Activated T-helper 17 cell treated with anti-CD3 and anti-CD28 coated beads, Interleukin-2, amount 50 U/mL, for 72 hours (primary cell): ENCODE data around the gene CEP128. TPM values are rescaled to one million over a fixed set of nuclear protein-coding genes. Genes with fewer than 3 reads are reported as not detected.
A peak's percentile ranks its signal among the peaks of the same experiment; 100 is the strongest.

Experiments used
- ATAC-seq: fragments of 150-1000 bp; cut with Tn5 transposase; replicated peaks from 2 replicates; pipeline ENCODE4 v1.10.0; 2021; ENCODE audit warnings: mild to moderate bottlenecking, moderate library complexity
- H3K27ac Mint-ChIP-seq: one replicate; pipeline ENCODE4 v1.8.0; 2022; ENCODE audit warnings: mixed read lengths
- H3K27me3 Mint-ChIP-seq: one replicate; pipeline ENCODE4 v1.8.0; 2022; ENCODE audit warnings: mixed read lengths
- H3K36me3 Mint-ChIP-seq: one replicate; pipeline ENCODE4 v1.8.0; 2022; ENCODE audit warnings: low read depth, mild to moderate bottlenecking, mixed read lengths
- H3K4me1 Mint-ChIP-seq: one replicate; pipeline ENCODE4 v1.8.0; 2022; ENCODE audit warnings: mixed read lengths
- H3K4me3 Mint-ChIP-seq: one replicate; pipeline ENCODE4 v1.8.0; 2022; ENCODE audit warnings: mild to moderate bottlenecking, mixed read lengths
- H3K9me3 Mint-ChIP-seq: one replicate; pipeline ENCODE4 v1.8.0; 2022; ENCODE audit warnings: mixed read lengths
- total RNA-seq, 2 donors: library from RNA; stranded (reverse); gene quantifications; one replicate each; pipeline ENCODE4 v1.2.3, GENCODE V29; 2022

Gene CEP128
- total RNA-seq, 2 donors from 2014 or later, result 23.4 to 34.6 TPM

GRCh38 chr14:80754696-80755095 lies 186.8 kb downstream of the CEP128 start:
- Mint-ChIP-seq H3K9me3 (no peaks in the 10 kb centered on the region), H3K36me3 (peaks cover 19% of the 10 kb centered on the region), H3K4me1 (no peaks in the 10 kb centered on the region), H3K4me3 (no peak overlapping the region), H3K27ac (no peak overlapping the region), H3K27me3 (no peaks in the 10 kb centered on the region)
- no peak for ATAC-seq

- Mint-ChIP-seq H3K4me1 (no peaks in the 10 kb centered on the region), H3K27me3 (no peaks in the 10 kb centered on the region), H3K36me3 (peaks cover 14% of the 10 kb centered on the region), H3K9me3 (no peaks in the 10 kb centered on the region), H3K4me3 (no peak overlapping the region), H3K27ac (no peak overlapping the region)
- ATAC-seq, result no peak
Measured at GRCh38 chr14:80751285-80751684, 190.3 kb downstream of the CEP128 start.

GRCh38 chr14:80726211-80726610 lies 215.3 kb downstream of the CEP128 start:
- Mint-ChIP-seq H3K9me3 (no peaks in the 10 kb centered on the region), H3K27me3 (no peaks in the 10 kb centered on the region)
- no peak for ATAC-seq

GRCh38 chr14:80718940-80719339 lies 222.6 kb downstream of the CEP128 start:
- Mint-ChIP-seq H3K27ac (no peak overlapping the region), H3K4me1 (peaks cover 8% of the 10 kb centered on the region), H3K27me3 (no peaks in the 10 kb centered on the region), H3K4me3 (no peak overlapping the region), H3K36me3 (no peaks in the 10 kb centered on the region), H3K9me3 (no peaks in the 10 kb centered on the region)
- ATAC-seq, result no peak

More at GRCh38 chr14:80726211-80726610, 215.3 kb downstream of the CEP128 start:
- H3K27ac Mint-ChIP-seq, result no peak overlapping the region
- no peak overlapping the region for H3K4me3 Mint-ChIP-seq
- H3K36me3 Mint-ChIP-seq, result no peaks in the 10 kb centered on the region
- no peaks in the 10 kb centered on the region for H3K4me1 Mint-ChIP-seq

- Mint-ChIP-seq H3K27ac (no peak overlapping the region), H3K4me1 (peaks cover 8% of the 10 kb centered on the region), H3K9me3 (no peaks in the 10 kb centered on the region), H3K36me3 (no peaks in the 10 kb centered on the region), H3K27me3 (no peaks in the 10 kb centered on the region), H3K4me3 (no peak overlapping the region)
- no peak for ATAC-seq
Measured at GRCh38 chr14:80714474-80714873, 227.1 kb downstream of the CEP128 start.

GRCh38 chr14:80713076-80713850 lies 228.3 kb downstream of the CEP128 start:
- Mint-ChIP-seq H3K27ac (no peak overlapping the region), H3K9me3 (no peaks in the 10 kb centered on the region), H3K4me3 (no peak overlapping the region), H3K27me3 (no peaks in the 10 kb centered on the region), H3K4me1 (peaks cover 8% of the 10 kb centered on the region), H3K36me3 (no peaks in the 10 kb centered on the region)
- no peak for ATAC-seq

GRCh38 chr14:80705241-80705980 lies 236.1 kb downstream of the CEP128 start:
- no peaks in the 10 kb centered on the region for H3K36me3 Mint-ChIP-seq
- peaks cover 3% of the 10 kb centered on the region for H3K9me3 Mint-ChIP-seq
- H3K4me3 Mint-ChIP-seq, result no peak overlapping the region
- no peak overlapping the region for H3K27ac Mint-ChIP-seq
- no peak for ATAC-seq
- no peaks in the 10 kb centered on the region for H3K4me1 Mint-ChIP-seq
- H3K27me3 Mint-ChIP-seq, result no peaks in the 10 kb centered on the region

GRCh38 chr14:80700601-80701000 lies 240.9 kb downstream of the CEP128 start:
- H3K27me3 Mint-ChIP-seq, result no peaks in the 10 kb centered on the region
- no peaks in the 10 kb centered on the region for H3K36me3 Mint-ChIP-seq

GRCh38 chr14:80699861-80700260 lies 241.7 kb downstream of the CEP128 start:
- no peak overlapping the region for H3K4me3 Mint-ChIP-seq
- H3K27me3 Mint-ChIP-seq, result no peaks in the 10 kb centered on the region
- no peak overlapping the region for H3K27ac Mint-ChIP-seq
- peaks cover 3% of the 10 kb centered on the region for H3K9me3 Mint-ChIP-seq
- no peaks in the 10 kb centered on the region for H3K4me1 Mint-ChIP-seq
- peak; percentile 32 for ATAC-seq
- peaks cover 3% of the 10 kb centered on the region for H3K36me3 Mint-ChIP-seq

More at GRCh38 chr14:80700601-80701000, 240.9 kb downstream of the CEP128 start:
- H3K4me1 Mint-ChIP-seq, result no peaks in the 10 kb centered on the region
- no peak for ATAC-seq
- H3K27ac Mint-ChIP-seq, result no peak overlapping the region
- no peak overlapping the region for H3K4me3 Mint-ChIP-seq
- peaks cover 3% of the 10 kb centered on the region for H3K9me3 Mint-ChIP-seq

GRCh38 chr14:80698974-80699373 lies 242.6 kb downstream of the CEP128 start:
- ATAC-seq, result no peak
- no peak overlapping the region for H3K27ac Mint-ChIP-seq
- H3K27me3 Mint-ChIP-seq, result no peaks in the 10 kb centered on the region
- H3K36me3 Mint-ChIP-seq, result peaks cover 5% of the 10 kb centered on the region
- no peak overlapping the region for H3K4me3 Mint-ChIP-seq
- H3K9me3 Mint-ChIP-seq, result no peaks in the 10 kb centered on the region
- H3K4me1 Mint-ChIP-seq, result no peaks in the 10 kb centered on the region

GRCh38 chr14:80695869-80696268 lies 245.7 kb downstream of the CEP128 start:
- no peaks in the 10 kb centered on the region for H3K27me3 Mint-ChIP-seq
- H3K4me3 Mint-ChIP-seq, result no peak overlapping the region
- H3K9me3 Mint-ChIP-seq, result no peaks in the 10 kb centered on the region

GRCh38 chr14:80692903-80693302 lies 248.6 kb downstream of the CEP128 start:
- Mint-ChIP-seq H3K27ac (no peak overlapping the region), H3K4me1 (no peaks in the 10 kb centered on the region), H3K9me3 (no peaks in the 10 kb centered on the region), H3K36me3 (peaks cover 5% of the 10 kb centered on the region), H3K4me3 (no peak overlapping the region), H3K27me3 (no peaks in the 10 kb centered on the region)
- no peak for ATAC-seq

More at GRCh38 chr14:80695869-80696268, 245.7 kb downstream of the CEP128 start:
- ATAC-seq, result no peak
- peaks cover 5% of the 10 kb centered on the region for H3K36me3 Mint-ChIP-seq
- H3K4me1 Mint-ChIP-seq, result no peaks in the 10 kb centered on the region
- H3K27ac Mint-ChIP-seq, result no peak overlapping the region

GRCh38 chr14:80681651-80682050 lies 259.9 kb downstream of the CEP128 start:
- Mint-ChIP-seq H3K36me3 (peaks cover 4% of the 10 kb centered on the region), H3K4me3 (no peak overlapping the region), H3K4me1 (no peaks in the 10 kb centered on the region), H3K27ac (no peak overlapping the region), H3K27me3 (no peaks in the 10 kb centered on the region), H3K9me3 (peaks cover 32% of the 10 kb centered on the region)
- ATAC-seq, result no peak

GRCh38 chr14:80679273-80679672 lies 262.3 kb downstream of the CEP128 start:
- Mint-ChIP-seq H3K9me3 (peaks cover 34% of the 10 kb centered on the region), H3K4me1 (no peaks in the 10 kb centered on the region), H3K27ac (no peak overlapping the region), H3K4me3 (no peak overlapping the region), H3K36me3 (peaks cover 4% of the 10 kb centered on the region), H3K27me3 (no peaks in the 10 kb centered on the region)
- no peak for ATAC-seq

- Mint-ChIP-seq H3K27me3 (no peaks in the 10 kb centered on the region), H3K36me3 (peaks cover 4% of the 10 kb centered on the region), H3K4me1 (no peaks in the 10 kb centered on the region), H3K9me3 (peaks cover 27% of the 10 kb centered on the region), H3K27ac (no peak overlapping the region), H3K4me3 (no peak overlapping the region)
- no peak for ATAC-seq
Measured at GRCh38 chr14:80678436-80678835, 263.1 kb downstream of the CEP128 start.
